Prostate gland (tissue), 2 donors: ENCODE data around the gene HDAC10.

ENCODE experiments used
- CTCF ChIP-seq, 4 experiments: fragments of 200-600 bp in 2 of 4; fragments of 450-650 bp in 2 of 4; sonication (generic) in 2 of 4; IDR thresholded peaks; 1 replicate in 3 of 4; 2 replicates in 1 of 4; pipeline ENCODE4 v1.5.1; 2016 to 2019; ENCODE audit warnings: antibody characterized with exemption in 4 of 4, mild to moderate bottlenecking in 2 of 4, moderate library complexity in 2 of 4
- POLR2A ChIP-seq: fragments of 450-650 bp; IDR thresholded peaks from one replicate; pipeline ENCODE4 v1.6.1; 2016; ENCODE audit warnings: antibody characterized with exemption, mild to moderate bottlenecking
- POLR2AphosphoS5 ChIP-seq: sonication (generic); formaldehyde crosslinking; IDR thresholded peaks from one replicate; pipeline ENCODE4 v1.6.1; 2017; ENCODE audit warnings: antibody characterized with exemption

- no peak for TF ChIP-seq POLR2A
- no peak for TF ChIP-seq POLR2AphosphoS5
- no peak for TF ChIP-seq CTCF (IDR thresholded peaks at IDR 0.05)
Observed at GRCh38 chr22:50222508-50222907, 28.6 kb downstream of the HDAC10 start.
